NCI-H1436 treated with DMSO at 0.1 percent for 48 hours (cell line): ENCODE results near the gene TAF5L.
"Not testable (repeated sequence)": the region's sequence is repeated elsewhere in the genome, so short reads cannot be mapped to it uniquely, and the experiment has no call there.

Experiments
- DNase-seq: peaks from one replicate; lab custom pipeline; 2025; lab: John Stamatoyannopoulos, UW

The TAF5L gene

DNA sequence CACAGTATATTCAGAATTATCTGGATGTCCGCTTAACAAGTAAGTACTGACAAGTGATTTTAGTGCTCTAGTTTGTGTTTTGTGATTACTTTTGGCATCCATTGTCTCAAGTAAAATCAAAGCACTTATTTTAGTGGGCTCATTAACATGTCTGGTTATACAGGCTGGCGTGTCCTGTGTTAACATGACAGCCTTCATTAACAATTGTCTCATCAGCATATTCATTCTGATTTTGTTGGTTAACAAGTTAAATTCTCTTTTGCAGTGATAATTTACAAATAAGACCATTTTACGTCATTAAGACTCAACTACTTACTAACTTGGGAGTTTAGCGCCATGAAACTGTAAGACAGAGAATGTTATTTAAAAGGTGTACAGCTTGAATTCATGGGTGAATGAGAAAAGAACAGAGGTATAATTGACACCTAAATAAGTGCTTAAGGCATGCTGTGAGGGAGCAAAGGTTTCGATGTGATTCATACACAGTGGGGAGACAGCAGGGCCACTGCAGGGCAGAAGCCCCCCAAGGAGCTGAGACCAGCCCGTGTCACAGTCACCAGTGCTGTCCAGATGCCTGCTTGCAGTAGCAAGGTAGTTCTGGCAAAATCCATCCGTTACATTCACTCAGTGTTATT, 22.4 kb downstream of the TAF5L start:
- no peak for DNase-seq

DNA sequence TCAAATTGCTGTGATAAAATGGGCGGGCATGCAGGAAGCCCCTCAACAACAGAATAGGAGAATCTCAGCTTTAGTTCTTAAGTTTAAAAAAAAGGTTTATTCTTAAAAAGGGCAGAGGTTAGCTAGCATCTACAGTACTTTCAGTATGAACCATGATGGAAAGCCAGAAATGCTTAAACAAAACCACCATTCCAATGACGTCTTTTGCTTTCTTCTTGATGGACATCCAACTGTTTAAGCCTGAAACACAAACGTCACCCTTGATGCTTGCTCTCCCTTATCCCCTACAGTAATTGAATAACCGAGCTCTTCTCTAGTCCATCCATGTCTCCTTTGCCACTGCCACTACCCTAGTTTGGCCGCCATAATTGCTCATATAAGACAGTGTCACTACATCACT, 25.7 kb downstream of the TAF5L start:
- no peak for DNase-seq

DNA sequence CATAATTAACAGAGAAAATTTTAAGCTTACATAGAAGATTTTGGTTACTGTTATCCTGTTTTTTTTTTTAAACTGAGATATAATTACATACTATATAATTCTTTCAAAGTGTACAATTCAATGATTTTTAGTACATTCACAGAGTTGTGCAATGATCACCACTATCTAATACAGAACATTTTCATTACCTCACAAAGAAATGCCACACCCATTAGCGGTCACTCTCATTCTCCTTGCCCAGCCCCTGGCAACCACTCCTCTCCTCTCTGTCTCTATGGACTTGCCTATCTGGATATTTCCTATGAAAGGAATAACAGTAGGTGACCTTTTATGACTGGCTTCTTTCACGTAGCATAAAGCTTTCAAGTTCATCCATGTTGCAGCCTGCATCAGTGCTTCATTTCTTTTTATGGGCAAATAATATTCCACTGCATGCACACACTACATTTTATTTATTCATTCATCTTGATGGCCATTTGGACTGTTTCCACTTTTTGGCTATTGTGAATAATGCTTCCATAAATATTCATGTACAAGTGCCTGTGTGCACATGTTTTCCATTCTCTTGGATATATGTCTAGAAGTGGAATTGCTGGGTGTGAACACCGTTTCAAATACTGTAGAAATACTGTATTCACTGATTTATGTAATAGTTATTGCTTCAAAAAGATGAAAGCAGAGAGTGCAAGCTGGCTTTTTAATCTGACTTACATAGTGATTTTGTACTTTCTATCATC, 26.5 kb downstream of the TAF5L start:
- DNase-seq, result no peak

DNA sequence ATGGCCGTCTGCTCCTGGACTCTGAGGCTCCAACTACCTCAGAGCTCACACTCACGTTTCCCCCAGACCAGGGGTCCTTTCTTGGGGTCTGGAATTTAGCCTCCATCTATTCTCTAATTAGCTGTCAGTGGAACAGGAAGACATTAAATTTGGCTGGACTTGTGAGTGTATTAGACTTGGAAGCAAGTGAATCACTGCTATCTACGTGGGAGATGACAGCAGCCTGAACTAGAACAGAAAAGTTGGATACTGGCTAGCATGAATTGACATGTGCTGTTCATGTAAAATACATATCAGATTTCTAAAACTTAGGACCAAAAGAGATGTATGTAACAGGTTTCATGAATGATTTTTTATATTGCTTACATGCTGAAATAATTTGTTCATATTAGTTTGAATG, 28.0 kb downstream of the TAF5L start:
- no peak for DNase-seq

DNA sequence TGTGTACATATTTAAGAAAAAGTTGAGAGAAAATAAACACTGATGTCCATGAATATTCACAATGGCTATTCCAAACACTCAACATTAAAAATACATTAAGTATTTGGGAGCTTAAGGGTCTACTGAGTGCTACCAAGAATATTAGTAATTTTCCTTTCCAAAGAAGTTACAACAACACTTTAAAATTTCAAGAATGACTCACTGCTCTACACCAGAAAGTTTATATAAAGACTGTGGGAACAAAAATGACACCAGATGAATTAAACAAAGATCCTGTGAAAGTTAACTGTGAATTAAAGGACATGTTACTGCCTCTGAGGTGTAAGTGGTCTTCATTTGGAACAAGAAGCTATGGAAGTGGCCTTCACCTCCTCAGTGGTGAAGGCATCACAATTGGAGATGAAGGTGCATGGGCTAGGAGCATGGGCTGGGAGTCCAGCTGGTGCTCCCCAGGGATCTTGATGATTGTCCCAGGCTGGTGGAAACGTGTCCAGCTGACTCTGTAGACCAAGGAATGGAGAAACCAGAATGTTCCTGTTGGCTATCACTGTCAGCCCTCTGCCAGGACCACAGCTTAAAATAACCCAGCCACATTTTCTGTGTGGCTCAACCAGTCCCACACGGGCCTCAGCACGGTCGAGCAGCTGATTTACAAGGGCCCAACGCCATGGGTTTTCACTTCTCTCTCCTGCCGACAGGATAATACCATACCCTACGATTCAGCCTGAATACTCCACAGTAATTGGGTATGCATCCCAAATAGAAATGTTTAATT, 28.8 kb downstream of the TAF5L start:
- DNase-seq, result no peak

DNA sequence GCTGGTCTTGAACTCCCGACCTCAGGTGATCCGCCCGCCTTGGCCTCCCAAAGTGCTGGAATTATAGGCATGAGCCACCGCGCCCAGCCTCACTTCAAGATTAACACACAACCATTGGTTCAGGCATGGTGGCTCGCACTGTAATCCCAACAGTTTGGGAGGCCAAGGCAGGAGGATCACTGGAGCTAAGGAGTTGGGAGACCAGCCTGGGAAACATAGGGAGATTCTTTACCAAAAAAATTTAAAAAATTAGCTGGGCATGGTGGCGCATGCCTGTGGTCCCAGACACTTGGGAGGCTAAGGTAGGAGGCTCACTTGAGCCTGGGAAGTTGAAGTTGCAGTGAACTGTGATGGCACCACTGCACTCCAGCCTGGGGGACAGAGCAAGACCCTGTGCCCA, 30.0 kb downstream of the TAF5L start:
- DNase-seq, result not testable (repeated sequence)

DNA sequence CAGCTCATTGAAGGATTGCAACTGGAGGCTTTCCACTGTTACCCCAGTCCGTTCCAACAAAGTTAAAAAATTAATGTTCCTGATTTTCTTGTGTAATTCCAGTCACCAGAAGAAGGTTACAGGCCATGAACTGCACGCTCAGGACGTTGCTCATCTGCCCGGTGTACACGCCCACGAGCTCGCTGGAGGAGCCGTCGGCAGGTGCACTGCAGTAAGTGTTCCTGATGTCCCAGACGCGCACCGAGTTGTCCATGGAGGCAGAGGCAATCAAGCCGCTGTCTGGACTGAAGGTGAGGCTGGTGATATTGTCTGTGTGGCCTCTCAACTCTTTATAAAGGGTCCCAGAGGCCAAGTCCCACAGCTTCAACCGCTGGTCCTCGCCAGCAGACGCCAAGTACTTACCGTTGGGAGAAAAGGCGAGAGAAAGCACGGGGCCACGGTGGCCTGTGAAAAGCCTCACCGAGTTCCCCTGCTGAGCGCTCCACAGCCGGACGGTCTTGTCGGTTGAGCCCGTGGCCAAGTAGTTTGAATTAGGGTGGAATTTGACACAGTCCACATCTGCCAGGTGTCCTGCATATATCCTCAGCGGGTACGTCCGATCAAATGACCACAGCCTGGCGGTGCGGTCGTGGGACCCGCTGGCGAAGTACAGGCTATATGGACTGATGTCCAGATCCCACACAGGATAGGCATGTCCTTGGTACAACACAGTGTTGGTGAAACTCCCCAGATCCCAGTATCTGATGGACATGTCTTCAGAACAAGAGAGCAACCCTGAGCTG, 31.5 kb downstream of the TAF5L start:
- DNase-seq, result no peak

DNA sequence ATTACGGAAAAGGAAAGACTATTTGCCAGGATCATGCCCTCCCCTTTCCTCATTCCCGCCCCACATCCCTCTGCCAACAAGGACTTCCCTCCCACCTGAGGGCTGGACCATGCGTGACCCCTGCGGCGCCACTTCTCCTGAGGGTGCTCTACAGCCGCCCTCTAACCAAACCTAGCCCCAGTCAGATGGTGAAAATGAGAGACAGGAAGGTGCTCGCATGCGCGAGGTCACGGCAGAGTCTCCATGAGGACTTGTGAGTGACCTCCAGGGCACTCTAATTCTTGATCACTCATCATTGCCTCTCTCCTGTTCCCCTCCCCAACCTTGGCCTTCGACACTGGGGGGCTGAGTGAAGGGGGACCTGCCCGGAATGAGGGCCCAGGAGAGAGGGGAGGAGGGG, 32.1 kb downstream of the TAF5L start:
- no peak for DNase-seq

DNA sequence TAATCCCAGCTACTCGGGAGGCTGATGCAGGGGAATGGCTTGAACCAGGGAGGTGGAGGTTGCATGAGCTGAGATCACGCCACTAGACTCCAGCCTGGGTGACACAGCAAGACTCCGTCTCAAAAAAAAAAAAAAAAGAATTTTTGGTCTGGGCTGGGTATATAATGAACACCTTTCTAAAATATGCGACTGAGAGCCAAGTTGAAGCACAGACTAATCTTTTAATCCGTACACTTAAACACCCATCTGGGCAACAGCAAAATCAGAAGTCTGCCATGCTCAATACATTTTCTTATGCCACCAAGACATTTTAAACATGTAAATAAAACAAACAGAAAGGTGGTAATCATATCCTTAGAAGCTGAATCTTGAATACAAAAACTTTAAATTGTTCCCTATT, 35.8 kb downstream of the TAF5L start:
- DNase-seq, result no peak

DNA sequence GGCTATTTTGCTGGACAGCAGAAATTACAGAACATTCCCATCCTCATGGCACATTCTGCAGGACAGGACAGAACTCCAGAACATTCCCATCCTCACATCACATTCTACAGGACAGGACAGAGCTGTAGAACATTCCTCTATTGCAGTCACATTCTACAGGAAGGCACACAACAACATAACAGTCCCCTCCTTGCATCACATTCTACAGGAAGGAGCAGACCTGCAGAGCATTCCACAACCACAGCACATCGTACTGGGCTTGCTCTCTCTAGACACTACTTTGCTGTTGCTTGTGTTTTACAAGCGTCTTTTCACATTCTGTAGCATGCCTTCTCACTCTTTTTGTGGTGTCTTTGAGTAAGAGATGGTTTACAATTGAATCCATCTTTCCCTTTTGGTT, 40.6 kb downstream of the TAF5L start:
- DNase-seq, result no peak

DNA sequence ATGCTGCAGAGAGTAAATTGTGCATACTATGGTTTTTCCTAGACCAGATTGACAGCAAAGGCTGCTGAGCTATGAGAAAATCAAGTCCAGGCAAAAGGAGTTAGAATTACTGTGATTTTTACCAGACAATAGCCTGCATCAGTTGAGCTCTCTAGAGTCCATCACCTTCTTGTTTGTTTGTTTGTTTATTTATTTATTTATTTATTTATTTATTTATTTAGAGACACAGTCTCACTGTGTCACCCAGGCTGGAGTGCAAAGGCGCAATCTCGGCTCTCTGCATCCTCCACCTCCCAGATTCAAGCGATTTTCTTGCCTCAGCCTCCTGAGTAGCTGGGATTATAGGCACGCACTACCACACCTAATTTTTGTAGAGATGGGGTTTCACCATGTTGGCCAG, 43.2 kb downstream of the TAF5L start:
- no peak for DNase-seq

DNA sequence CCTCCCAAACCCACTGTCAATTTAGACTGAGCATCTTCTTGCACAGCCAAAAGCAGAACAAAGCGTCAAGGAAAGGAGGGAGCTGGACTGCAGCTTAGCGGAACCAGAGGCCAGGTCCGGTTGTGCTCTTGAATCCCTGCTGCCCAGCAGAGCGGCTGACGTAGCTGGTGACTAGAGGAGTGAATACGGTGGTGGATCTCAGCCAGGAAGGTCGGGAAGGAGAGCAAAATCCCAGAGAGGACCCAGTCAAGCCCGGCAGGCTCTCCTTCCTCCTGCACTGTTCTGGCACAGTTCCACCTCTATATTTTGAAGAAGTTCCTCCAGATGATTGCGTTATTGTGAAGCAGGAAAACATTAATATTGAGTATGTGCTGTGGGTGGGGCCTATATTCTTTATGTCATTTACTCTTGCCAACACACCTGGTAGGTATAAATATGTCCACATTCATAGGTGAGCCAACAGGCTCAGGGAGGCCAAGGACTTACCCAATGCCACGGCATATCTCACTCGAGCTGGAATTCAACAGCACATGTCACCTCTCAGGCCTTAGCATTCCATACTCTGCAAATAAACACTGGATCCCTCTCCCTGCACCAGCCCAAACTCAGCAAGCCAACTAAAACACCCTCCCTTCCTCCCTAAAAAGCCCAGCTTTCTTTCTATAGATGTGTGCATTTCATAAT, 43.8 kb downstream of the TAF5L start:
- DNase-seq, result no peak

DNA sequence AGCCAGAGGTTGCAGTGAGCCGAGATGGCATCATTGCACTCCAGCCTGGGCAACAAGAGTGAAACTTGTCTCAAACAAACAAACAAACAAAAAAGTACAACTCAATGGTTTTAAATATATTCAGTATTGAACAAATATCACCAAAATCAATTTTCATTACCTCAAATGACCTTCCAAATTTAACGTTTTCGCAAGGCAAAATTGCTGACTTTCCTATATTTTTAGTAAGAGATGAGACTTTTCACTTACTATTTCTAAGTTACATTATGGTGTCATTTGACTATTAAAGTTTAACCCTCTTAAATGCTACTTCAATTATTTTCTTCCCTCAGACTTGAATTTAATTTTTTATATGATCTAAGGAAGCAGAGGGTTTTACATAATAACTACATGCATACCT, 44.4 kb downstream of the TAF5L start:
- DNase-seq, result no peak

DNA sequence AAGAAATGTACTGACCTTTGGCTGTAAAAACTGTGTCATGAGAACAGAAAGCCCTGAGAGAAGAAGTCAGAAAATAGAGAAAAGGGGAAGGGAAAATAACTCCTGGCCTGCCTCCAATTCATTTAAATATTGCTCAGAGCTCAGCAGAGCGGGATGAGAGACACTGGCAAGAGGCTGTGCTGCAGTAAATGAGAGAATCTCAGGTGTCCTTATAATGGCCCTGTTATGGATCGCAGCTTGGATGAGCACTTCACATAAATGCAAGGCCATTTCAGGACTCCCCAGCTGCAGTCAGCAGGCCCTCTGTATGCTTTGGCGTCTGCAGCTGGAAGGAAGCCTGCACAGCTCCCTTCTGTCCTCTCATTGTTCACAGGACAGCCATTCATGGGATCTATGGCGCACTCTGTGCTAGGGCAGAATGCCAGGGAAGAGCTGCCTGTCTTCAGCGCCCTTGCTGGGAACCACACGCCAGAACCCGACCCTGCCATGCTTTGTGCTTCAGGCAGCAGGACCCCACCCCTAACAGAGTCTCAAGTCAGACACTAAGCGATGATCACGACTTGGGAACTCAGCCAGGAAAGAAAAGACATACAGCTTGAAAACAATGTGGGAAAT, 46.8 kb downstream of the TAF5L start:
- DNase-seq, result peak; percentile 37

DNA sequence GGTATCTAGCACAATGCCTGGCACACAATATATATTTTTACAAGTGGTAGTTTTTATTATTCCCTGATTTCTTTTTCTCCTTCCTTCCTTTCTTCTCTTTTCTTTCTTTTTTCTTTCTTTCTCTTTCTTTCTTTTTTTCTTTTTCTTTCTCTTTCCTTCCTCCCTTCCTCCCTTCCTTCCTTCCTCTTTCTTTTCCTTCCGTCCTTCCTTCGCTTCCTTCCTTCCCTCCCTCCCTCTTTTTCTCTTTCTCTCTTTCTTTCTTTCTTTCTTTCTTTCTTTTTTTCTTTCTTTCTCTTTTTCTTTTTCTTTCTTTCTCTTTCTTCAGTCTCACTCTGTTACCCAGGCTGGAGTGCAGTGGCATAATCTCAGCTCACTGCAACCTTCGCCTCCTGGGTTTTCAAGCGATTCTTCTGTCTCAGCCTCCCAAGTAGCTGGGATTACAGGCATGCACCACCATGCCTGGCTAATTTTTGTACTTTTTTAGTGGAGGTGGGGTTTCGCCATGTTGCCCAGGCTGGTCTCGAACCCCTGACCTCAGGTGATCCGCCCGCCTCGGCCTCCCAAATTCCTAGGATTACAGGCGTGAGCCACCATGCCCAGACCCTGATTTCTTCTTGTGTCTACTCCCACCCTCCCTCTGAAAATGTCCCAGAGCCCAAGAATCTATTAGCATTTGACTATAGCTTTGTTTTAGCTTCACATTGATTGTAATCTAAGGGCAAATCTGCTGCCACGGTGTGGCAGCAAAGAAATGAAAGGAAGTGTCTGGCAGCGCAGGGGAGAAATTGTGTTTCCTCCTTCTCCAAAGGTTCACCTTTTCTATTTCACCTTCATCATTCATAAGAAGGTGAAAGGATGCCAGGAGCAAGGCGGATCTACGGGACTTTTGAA, 47.5 kb downstream of the TAF5L start:
- no peak for DNase-seq

DNA sequence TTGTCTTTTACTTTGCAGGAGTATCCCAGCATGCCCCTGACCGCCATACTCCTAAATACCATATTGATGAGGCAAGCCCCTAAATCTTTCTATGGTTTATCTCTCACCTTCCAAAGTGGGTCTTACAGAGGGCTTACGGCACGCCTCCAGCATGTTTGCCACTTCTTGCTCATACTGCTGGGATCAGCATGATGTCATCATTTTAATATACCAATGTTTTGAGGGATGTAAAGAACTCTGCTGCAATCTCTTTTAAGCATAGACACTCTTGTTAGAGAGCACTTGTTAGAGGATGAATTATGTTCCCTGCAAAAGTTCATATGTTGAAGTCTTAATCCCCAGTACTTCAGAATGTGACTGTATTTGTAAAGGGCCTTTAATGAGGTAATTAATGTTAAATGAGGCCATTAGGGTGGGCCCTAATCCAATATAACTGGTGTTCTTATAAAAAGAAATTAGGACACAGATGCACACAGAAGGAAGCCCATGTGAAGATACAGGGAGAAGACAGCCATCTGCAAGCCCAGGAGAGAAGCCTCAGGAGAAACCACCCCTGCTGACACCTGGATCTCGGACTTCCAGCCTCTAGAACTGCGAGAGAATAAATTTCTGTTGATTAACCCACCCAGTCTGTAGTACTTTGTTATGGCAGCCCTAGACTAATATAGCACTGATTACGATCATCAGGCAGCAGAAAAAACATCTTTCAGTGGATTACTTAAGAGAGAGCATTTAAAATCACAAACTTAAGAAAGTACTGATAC, 51.1 kb downstream of the TAF5L start:
- DNase-seq, result no peak

DNA sequence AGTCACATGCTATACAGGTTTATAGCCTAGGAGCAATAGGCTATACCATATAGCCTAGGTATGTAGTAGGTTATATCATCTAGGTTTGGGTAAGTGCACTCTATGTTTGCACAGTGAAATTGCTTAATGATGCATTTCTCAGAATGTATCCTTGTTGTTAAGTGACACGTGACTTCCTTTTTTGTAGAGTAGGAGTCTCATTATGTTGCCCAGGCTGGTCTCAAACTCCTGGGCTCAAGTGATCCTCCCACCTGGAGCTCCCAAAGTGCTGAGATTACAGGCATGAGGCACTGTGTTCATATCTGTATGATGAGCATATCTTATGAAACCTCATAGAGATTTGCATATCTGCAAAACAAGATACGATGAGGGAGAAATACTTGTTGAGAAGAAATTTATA, 53.6 kb downstream of the TAF5L start:
- peak; percentile 90 for DNase-seq

DNA sequence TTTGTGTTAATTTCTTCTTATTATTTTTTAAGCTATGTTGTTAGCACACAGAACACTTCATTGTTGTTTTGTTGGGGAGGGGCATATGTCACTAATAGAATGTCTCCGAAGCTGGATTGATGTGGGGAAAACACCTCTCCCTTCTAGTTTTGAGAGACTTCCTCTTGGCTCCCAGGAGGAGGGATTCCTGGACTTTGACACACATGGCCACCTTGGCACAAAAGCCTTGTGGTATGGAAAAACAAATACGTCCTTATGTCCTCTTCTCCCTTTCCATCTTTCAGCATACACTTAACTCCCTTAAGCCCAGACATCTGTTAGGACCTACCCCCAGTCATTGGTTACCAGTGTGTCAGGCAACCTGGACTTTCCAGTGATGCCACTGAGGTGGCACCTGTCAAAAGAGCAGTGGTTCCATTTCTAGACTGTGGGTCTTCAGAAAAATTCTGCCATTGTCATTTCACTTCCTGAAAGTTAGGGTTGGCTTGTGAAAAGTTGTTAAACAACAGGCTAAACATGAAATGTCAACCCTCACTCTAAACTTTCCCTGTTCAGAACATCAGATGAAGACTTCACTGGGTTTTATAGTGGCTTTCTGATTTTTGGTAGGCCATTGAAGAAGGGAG, 54.9 kb downstream of the TAF5L start:
- DNase-seq, result no peak

DNA sequence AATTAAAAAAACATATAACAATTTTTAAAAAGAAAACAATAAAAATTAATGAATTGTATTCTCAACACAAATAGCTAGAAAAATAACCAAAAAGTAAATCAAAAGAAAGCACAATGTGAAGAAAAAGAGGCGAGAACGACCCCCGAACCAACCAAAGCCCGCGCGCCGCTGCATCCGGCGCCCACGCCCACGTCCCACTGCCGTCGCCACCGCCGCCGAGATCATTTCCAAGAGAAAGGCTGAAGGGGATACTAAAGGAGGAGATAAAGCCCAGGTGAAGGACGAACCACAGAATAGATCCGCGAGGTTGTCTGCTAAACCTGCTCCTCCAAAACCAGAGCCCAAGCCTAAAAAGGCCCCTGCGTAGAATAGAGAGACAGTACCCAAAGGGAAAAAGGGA, 55.6 kb downstream of the TAF5L start:
- no peak for DNase-seq
